ENCODE data around the gene GNA15.
A peak's percentile ranks its signal among the peaks of the same experiment; 100 is the strongest.

The GNA15 gene

DNA sequence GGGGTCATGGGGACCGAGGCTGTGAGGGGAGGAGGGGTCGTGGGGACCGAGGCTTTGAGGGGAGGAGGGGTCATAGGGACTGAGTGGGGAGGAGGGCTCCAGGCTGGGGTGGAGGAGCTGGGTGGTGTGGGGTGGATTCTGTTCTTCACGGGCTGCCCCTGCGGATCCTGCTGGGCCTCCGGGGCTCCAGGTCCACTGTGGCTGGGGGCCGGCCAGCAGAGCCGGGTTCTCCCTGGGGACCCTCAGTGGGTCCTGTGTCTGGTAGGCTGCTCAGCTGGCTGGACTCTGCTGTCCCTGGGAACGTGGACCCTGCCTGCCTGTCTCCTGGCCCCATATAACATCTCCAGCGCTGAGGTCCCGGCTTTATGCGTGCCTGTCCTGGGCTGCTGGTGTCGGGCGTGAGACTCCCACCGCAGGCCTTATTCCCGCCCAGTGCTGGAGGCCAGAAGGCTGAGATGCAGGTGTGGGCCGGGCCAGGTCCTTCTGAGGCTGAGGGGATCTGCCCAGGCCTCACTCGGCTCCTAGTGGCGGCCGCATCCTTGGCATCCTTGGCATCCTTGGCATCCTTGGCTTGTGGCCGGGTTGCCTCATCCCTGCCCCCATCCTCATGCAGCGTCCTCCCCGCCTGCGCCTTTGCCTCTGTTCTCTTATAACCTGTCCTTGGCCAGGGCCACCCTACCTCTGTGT is 19.8 kb upstream of the GNA15 start:
- peaks cover 0 to 35% of the 10 kb centered on the region in 2 experiments; a peak in 1 of 3 replicates for H3K36me3 ChIP-seq (ENCODE audit: control insufficient read depth in 2 of 2, insufficient read depth in 1 of 2, low read length in 2 of 2)
- H3K27ac ChIP-seq (ENCODE audit: extremely low read depth, low read depth, low read length): no peak overlapping the region
- CTCF ChIA-PET: interaction anchor here (0.5 kb wide), 2 partner anchors 9 to 45 kb away, joined by 3 to 5 read pairs; no protein-coding TSS in a partner anchor
- no peak for TF ChIP-seq ZSCAN23 (tag by site-specific recombination; IDR thresholded peaks at IDR 0.05)
- TF ChIP-seq SP2 (tag by site-specific recombination; IDR thresholded peaks at IDR 0.05): 0 out of 2 replicates have a peak, but pooled peaks have one; percentile 14
- no peak for TF ChIP-seq ZNF701 (tag by site-specific recombination; IDR thresholded peaks at IDR 0.05)
- H3K4me1 ChIP-seq (ENCODE audit: control insufficient read depth, insufficient read depth, low read length): no peaks in the 10 kb centered on the region
- H3K9me3 ChIP-seq (ENCODE audit: control insufficient read depth, insufficient read depth, low read depth, low read length): no peaks in the 10 kb centered on the region
- POLR2A ChIA-PET: no interaction called here
- H3K4me3 ChIP-seq (ENCODE audit: low read depth, low read length): no peak overlapping the region

DNA sequence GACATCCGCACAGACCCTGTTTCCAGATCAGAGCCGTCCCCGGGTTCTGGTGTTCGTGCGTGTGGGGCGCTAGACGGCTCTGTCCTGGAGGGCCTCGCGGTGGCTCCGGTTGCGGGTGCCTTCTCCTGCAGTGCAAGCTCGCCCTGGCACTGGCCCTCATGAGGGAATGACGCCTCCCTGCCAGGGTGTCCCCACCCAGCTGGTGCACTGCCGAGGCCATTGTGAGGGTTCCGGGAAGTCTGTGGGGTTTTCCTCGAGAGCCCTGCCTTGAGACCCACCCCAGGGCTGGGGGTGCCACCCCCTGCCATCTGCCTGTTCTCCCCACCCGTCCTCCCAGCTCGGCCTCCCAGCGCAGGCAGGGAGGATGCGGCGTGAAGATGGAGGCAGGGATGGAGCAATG is 19.2 kb upstream of the GNA15 start:
- Histone ChIP-seq H3K9me3 (ENCODE audit: control insufficient read depth, insufficient read depth, low read depth, low read length) (no peaks in the 10 kb centered on the region), H3K27ac (ENCODE audit: extremely low read depth, low read depth, low read length) (no peak overlapping the region), H3K4me1 (ENCODE audit: control insufficient read depth, insufficient read depth, low read length) (no peaks in the 10 kb centered on the region), H3K36me3 (ENCODE audit: control insufficient read depth in 2 of 2, insufficient read depth in 1 of 2, low read length in 2 of 2) (peaks cover 0 to 30% of the 10 kb centered on the region in 2 experiments; a peak in 1 of 3 replicates), H3K4me3 (ENCODE audit: low read depth, low read length) (no peak overlapping the region)
- TF ChIP-seq, protein P1, sequence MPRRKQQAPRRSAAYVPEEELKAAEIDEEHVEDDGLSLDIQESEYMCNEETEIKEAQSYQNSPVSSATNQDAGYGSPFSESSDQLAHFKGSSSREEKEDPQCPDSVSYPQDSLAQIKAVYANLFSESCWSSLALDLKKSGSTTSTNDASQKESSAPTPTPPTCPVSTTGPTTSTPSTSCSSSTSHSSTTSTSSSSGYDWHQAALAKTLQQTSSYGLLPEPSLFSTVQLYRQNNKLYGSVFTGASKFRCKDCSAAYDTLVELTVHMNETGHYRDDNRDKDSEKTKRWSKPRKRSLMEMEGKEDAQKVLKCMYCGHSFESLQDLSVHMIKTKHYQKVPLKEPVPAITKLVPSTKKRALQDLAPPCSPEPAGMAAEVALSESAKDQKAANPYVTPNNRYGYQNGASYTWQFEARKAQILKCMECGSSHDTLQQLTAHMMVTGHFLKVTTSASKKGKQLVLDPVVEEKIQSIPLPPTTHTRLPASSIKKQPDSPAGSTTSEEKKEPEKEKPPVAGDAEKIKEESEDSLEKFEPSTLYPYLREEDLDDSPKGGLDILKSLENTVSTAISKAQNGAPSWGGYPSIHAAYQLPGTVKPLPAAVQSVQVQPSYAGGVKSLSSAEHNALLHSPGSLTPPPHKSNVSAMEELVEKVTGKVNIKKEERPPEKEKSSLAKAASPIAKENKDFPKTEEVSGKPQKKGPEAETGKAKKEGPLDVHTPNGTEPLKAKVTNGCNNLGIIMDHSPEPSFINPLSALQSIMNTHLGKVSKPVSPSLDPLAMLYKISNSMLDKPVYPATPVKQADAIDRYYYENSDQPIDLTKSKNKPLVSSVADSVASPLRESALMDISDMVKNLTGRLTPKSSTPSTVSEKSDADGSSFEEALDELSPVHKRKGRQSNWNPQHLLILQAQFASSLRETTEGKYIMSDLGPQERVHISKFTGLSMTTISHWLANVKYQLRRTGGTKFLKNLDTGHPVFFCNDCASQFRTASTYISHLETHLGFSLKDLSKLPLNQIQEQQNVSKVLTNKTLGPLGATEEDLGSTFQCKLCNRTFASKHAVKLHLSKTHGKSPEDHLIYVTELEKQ (tag by site-specific recombination; IDR thresholded peaks at IDR 0.05; ENCODE audit: borderline replicate concordance): no peak
- no peak for TF ChIP-seq ZNF19 (tag by site-specific recombination; IDR thresholded peaks at IDR 0.05; ENCODE audit: low read depth)
- no peak for TF ChIP-seq ZNF843 (tag by site-specific recombination; IDR thresholded peaks at IDR 0.05)
- TF ChIP-seq ZNF274 (IDR thresholded peaks at IDR 0.05; ENCODE audit: low read length): no peak
- no peak for TF ChIP-seq ZNF274 (tag by site-specific recombination; IDR thresholded peaks at IDR 0.05; ENCODE audit: borderline replicate concordance)
- TF ChIP-seq, protein P2, sequence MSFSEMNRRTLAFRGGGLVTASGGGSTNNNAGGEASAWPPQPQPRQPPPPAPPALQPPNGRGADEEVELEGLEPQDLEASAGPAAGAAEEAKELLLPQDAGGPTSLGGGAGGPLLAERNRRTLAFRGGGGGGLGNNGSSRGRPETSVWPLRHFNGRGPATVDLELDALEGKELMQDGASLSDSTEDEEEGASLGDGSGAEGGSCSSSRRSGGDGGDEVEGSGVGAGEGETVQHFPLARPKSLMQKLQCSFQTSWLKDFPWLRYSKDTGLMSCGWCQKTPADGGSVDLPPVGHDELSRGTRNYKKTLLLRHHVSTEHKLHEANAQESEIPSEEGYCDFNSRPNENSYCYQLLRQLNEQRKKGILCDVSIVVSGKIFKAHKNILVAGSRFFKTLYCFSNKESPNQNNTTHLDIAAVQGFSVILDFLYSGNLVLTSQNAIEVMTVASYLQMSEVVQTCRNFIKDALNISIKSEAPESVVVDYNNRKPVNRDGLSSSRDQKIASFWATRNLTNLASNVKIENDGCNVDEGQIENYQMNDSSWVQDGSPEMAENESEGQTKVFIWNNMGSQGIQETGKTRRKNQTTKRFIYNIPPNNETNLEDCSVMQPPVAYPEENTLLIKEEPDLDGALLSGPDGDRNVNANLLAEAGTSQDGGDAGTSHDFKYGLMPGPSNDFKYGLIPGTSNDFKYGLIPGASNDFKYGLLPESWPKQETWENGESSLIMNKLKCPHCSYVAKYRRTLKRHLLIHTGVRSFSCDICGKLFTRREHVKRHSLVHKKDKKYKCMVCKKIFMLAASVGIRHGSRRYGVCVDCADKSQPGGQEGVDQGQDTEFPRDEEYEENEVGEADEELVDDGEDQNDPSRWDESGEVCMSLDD (tag by site-specific recombination; IDR thresholded peaks at IDR 0.05): no peak
- TF ChIP-seq ZNF610 (tag by site-specific recombination; IDR thresholded peaks at IDR 0.05; ENCODE audit: borderline replicate concordance): no peak
- TF ChIP-seq GLIS2 (tag by site-specific recombination; IDR thresholded peaks at IDR 0.05): no peak
- TF ChIP-seq, protein P3, sequence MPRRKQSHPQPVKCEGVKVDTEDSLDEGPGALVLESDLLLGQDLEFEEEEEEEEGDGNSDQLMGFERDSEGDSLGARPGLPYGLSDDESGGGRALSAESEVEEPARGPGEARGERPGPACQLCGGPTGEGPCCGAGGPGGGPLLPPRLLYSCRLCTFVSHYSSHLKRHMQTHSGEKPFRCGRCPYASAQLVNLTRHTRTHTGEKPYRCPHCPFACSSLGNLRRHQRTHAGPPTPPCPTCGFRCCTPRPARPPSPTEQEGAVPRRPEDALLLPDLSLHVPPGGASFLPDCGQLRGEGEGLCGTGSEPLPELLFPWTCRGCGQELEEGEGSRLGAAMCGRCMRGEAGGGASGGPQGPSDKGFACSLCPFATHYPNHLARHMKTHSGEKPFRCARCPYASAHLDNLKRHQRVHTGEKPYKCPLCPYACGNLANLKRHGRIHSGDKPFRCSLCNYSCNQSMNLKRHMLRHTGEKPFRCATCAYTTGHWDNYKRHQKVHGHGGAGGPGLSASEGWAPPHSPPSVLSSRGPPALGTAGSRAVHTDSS (tag by site-specific recombination; IDR thresholded peaks at IDR 0.05): no peak
- no peak for TF ChIP-seq YY1 (tag by site-specific recombination; IDR thresholded peaks at IDR 0.05)
- TF ChIP-seq SP2 (tag by site-specific recombination; IDR thresholded peaks at IDR 0.05): no peak
- TF ChIP-seq BCL11B (tag by site-specific recombination; IDR thresholded peaks at IDR 0.05; ENCODE audit: low read depth): no peak
- no peak for TF ChIP-seq ZNF423 (tag by site-specific recombination; IDR thresholded peaks at IDR 0.05)
- TF ChIP-seq ZNF48 (tag by site-specific recombination; IDR thresholded peaks at IDR 0.05): no peak
- TF ChIP-seq MZF1 (tag by site-specific recombination; IDR thresholded peaks at IDR 0.05; ENCODE audit: borderline replicate concordance): no peak
- no peak for TF ChIP-seq ZNF416 (tag by site-specific recombination; IDR thresholded peaks at IDR 0.05)
- no peak for TF ChIP-seq ZNF558 (tag by site-specific recombination; IDR thresholded peaks at IDR 0.05)
- ChIA-PET CTCF (no interaction called here), POLR2A (no interaction called here)
